Breast epithelium (tissue), 4 donors: ENCODE measurements around the gene TTLL10. TPM values are rescaled to one million over a fixed set of nuclear protein-coding genes. Genes with fewer than 3 reads are reported as not detected.

Source experiments
- DNase-seq, 2 donors: peaks; one replicate each; pipeline ENCODE4 v3.0.0-alpha.2; 2019; ENCODE audit warnings: low spot score in 2 of 2
- H3K27ac ChIP-seq, 2 donors: fragments of 200-600 bp; sonication (generic) in 1 of 2; one replicate each; pipeline ENCODE4 v1.5.1; 2016 to 2019; ENCODE audit warnings: mild to moderate bottlenecking in 1 of 2
- H3K27me3 ChIP-seq, 2 donors: fragments of 200-600 bp; sonication (generic) in 1 of 2; one replicate each; pipeline versions ENCODE4 v1.5.1 to v1.6.0; 2017 to 2019; ENCODE audit warnings: control low read depth in 1 of 2, mild to moderate bottlenecking in 1 of 2
- H3K36me3 ChIP-seq: fragments of 200-600 bp; one replicate; pipeline ENCODE4 v1.5.1; 2019
- H3K4me1 ChIP-seq, 2 donors: fragments of 200-600 bp; sonication (generic); one replicate each; pipeline ENCODE4 v1.5.1; 2016 to 2019; ENCODE audit warnings: control low read depth in 1 of 2
- H3K4me3 ChIP-seq, 3 donors: fragments of 200-600 bp; sonication (generic); 1 replicate in 2 of 3; 2 replicates in 1 of 3; pipeline ENCODE4 v1.5.1; 2016 to 2019; ENCODE audit warnings: mild to moderate bottlenecking in 3 of 3, moderate library complexity in 2 of 3
- H3K9me3 ChIP-seq, 2 donors: fragments of 200-600 bp; sonication (generic) in 1 of 2; one replicate each; pipeline ENCODE4 v1.5.1; 2016 to 2019; ENCODE audit warnings: control low read depth in 1 of 2
- CTCF ChIP-seq, 3 donors: fragments of 450-650 bp; IDR thresholded peaks; one replicate each; pipeline ENCODE4 v1.5.1; 2016 to 2017; ENCODE audit warnings: antibody characterized with exemption in 3 of 3, mild to moderate bottlenecking in 3 of 3, moderate library complexity in 3 of 3
- POLR2A ChIP-seq: fragments of 450-650 bp; IDR thresholded peaks from one replicate; pipeline ENCODE4 v1.6.1; 2016; ENCODE audit warnings: antibody characterized with exemption, mild to moderate bottlenecking, moderate library complexity
- POLR2AphosphoS5 ChIP-seq, 3 donors: sonication (generic); formaldehyde crosslinking; IDR thresholded peaks; one replicate each; pipeline ENCODE4 v1.6.1; 2017; ENCODE audit warnings: antibody characterized with exemption in 3 of 3
- intact Hi-C: fragments of 100-400 bp; cut with DNase I; formaldehyde crosslinking; loops from one replicate; pipeline ENCODE4 v1.15.1; 2023; ENCODE audit warnings: low total_unique reads
- total RNA-seq, 3 donors: library from RNA; depleted of rRNA; stranded (reverse); fragments of >200 nt; gene quantifications; one replicate each; pipeline ENCODE4 v1.1.0, GENCODE V29; 2016

TTLL10 gene
- total RNA-seq, 3 donors from 2014 or later, result 0.15 to 0.33 (median 0.16) TPM

GRCh38 chr1:1162597-1163537, 10.8 kb upstream of the TTLL10 start:
- Histone ChIP-seq H3K27ac (peak overlapping the region; percentile 90 to 92), H3K36me3 (no peaks in the 10 kb centered on the region), H3K4me3 (peak overlapping the region in 2 of 3 donors; percentile 62 to 63), H3K9me3 (no peaks in the 10 kb centered on the region), H3K27me3 (peaks cover 0 to 8% of the 10 kb centered on the region in 2 donors), H3K4me1 (peaks cover 4 to 11% of the 10 kb centered on the region in 2 donors)
- TF ChIP-seq POLR2AphosphoS5 (IDR thresholded peaks at IDR 0.05) (peak; percentile 5 to 51 (median 37)), POLR2A (peak; percentile 45), CTCF (IDR thresholded peaks at IDR 0.05) (no peak)
- intact Hi-C loops, result no loop called here
- DNase-seq, result peak; percentile 83 to 86

- intact Hi-C loops, result no loop called here
- H3K4me1 ChIP-seq, result peaks cover 4 to 11% of the 10 kb centered on the region in 2 donors
- peak overlapping the region in 2 of 3 donors; percentile 62 to 63 for H3K4me3 ChIP-seq
- H3K9me3 ChIP-seq, result no peaks in the 10 kb centered on the region
- DNase-seq, result no peak
- peaks cover 0 to 10% of the 10 kb centered on the region in 2 donors for H3K27me3 ChIP-seq
- H3K27ac ChIP-seq, result peak overlapping the region; percentile 90 to 92
- no peak for TF ChIP-seq CTCF (IDR thresholded peaks at IDR 0.05)
- no peak for TF ChIP-seq POLR2A
- no peak for TF ChIP-seq POLR2AphosphoS5 (IDR thresholded peaks at IDR 0.05)
- H3K36me3 ChIP-seq, result no peaks in the 10 kb centered on the region
Observed at GRCh38 chr1:1163538-1164070, 10.1 kb upstream of the TTLL10 start.

GRCh38 chr1:1164361-1164700, 9.3 kb upstream of the TTLL10 start:
- no peak for DNase-seq
- intact Hi-C loops, result no loop called here
- peak overlapping the region; percentile 90 to 92 for H3K27ac ChIP-seq
- H3K36me3 ChIP-seq, result no peaks in the 10 kb centered on the region
- H3K27me3 ChIP-seq, result peaks cover 0 to 17% of the 10 kb centered on the region in 2 donors
- H3K9me3 ChIP-seq, result no peaks in the 10 kb centered on the region
- H3K4me3 ChIP-seq, result peak overlapping the region in 2 of 3 donors; percentile 62 to 63
- TF ChIP-seq POLR2A (no peak), POLR2AphosphoS5 (IDR thresholded peaks at IDR 0.05) (no peak), CTCF (IDR thresholded peaks at IDR 0.05) (no peak)
- H3K4me1 ChIP-seq, result peaks cover 4 to 11% of the 10 kb centered on the region in 2 donors

GRCh38 chr1:1164701-1165451, 8.8 kb upstream of the TTLL10 start:
- Histone ChIP-seq H3K9me3 (no peaks in the 10 kb centered on the region), H3K27me3 (peaks cover 0 to 17% of the 10 kb centered on the region in 2 donors), H3K36me3 (no peaks in the 10 kb centered on the region), H3K27ac (peak overlapping the region; percentile 90 to 92), H3K4me3 (peak overlapping the region in 2 of 3 donors; percentile 62 to 63), H3K4me1 (peaks cover 4 to 11% of the 10 kb centered on the region in 2 donors)
- intact Hi-C loops, result no loop called here
- no peak for TF ChIP-seq CTCF (IDR thresholded peaks at IDR 0.05)
- TF ChIP-seq POLR2AphosphoS5 (IDR thresholded peaks at IDR 0.05), result no peak
- TF ChIP-seq POLR2A, result no peak
- DNase-seq, result no peak
